ENCODE results near the gene CAMTA1. TPM values are rescaled to one million over a fixed set of nuclear protein-coding genes. Genes with fewer than 3 reads are reported as not detected.

Gene CAMTA1
- total RNA-seq, 1 experiment from 2014 or later, result 69.5 TPM

GRCh38 chr1:7646164-7646563, 860.9 kb downstream of the CAMTA1 start:
- RAD21 ChIA-PET (ENCODE audit: low non-redundant PET in 1 of 2, low total read pairs in 2 of 2, uncharacterized antibody in 2 of 2, unreplicated experiment in 2 of 2), result no interaction called here
- Histone ChIP-seq H2AFZ (ENCODE audit: low read depth, low read length, poor library complexity, severe bottlenecking) (no peak overlapping the region), H3K4me2 (ENCODE audit: low read length) (no peak overlapping the region), H3K9me2 (ENCODE audit: insufficient read depth) (no peaks in the 10 kb centered on the region), H3K27ac (ENCODE audit: low read depth, low read length) (no peak overlapping the region; the same call in 1 of the 2 replicates), H3K9ac (ENCODE audit: low read length) (no peak overlapping the region), H3K79me2 (ENCODE audit: insufficient read depth, low read length) (no peaks in the 10 kb centered on the region), H3K27me3 (ENCODE audit: insufficient read depth, low read length) (no peaks in the 10 kb centered on the region), H3K4me3 (replicated peaks in 1 of 2; ENCODE audit: low read depth in 1 of 2, low read length in 2 of 2) (no peak overlapping the region), H3K36me3 (ENCODE audit: control insufficient read depth in 1 of 2, insufficient read depth in 2 of 2, low read length in 2 of 2) (no peaks in the 10 kb centered on the region), H3K4me1 (ENCODE audit: control insufficient read depth in 1 of 2, insufficient read depth in 2 of 2, low read length in 2 of 2) (0 out of 4 replicates have a peak, but pooled peaks cover 0 to 2% of the 10 kb centered on the region in 2 experiments), H4K20me1 (ENCODE audit: insufficient read depth) (no peaks in the 10 kb centered on the region), H3K9me3 (ENCODE audit: control insufficient read depth in 1 of 2, insufficient read depth in 1 of 2, low read depth in 1 of 2, low read length in 2 of 2) (no peaks in the 10 kb centered on the region)
- POLR2A ChIA-PET, result no interaction called here
- CTCF ChIA-PET, result no interaction called here
- TF ChIP-seq EZH2 (IDR thresholded peaks at IDR 0.05) (no peak), YY1 (IDR thresholded peaks at IDR 0.05; ENCODE audit: extremely low read depth, insufficient replicate concordance, low read depth, low read length) (no peak), POLR2AphosphoS5 (IDR thresholded peaks at IDR 0.05; ENCODE audit: low read depth, low read length) (no peak), CTCF (IDR thresholded peaks at IDR 0.05 in 2 of 3, conservative IDR thresholded peaks at IDR 0.05 in 1 of 3; ENCODE audit: borderline replicate concordance in 1 of 3, insufficient read depth in 1 of 3, low read depth in 2 of 3, low read length in 2 of 3) (no peak), FOSL1 (IDR thresholded peaks at IDR 0.05; ENCODE audit: low read depth) (no peak)
- no peak for ATAC-seq
- BruUV-seq (replicated peaks), result no TSS peak
- DNase-seq (ENCODE audit: low read depth, low spot score), result no peak
- intact Hi-C loops (cut with micrococcal nuclease), result loop anchor here (10.0 kb wide), 2 partner anchors 851 to 921 kb away; no protein-coding TSS in a partner anchor

Measured in HCT116 (cell line).